ENCODE measurements around the gene EML4. TPM values are rescaled to one million over a fixed set of nuclear protein-coding genes. Genes with fewer than 3 reads are reported as not detected.

Gene EML4
- total RNA-seq, 1 donor from 2014 or later, result 7.9 TPM

GRCh38 chr2:42135381-42136312 lies 33.5 kb upstream of the EML4 start:
- intact Hi-C loops (cut with DNase I), result no loop called here

GRCh38 chr2:42136782-42137124 lies 32.4 kb upstream of the EML4 start:
- no peak for DNase-seq (ENCODE audit: low spot score)
- intact Hi-C loops (cut with DNase I), result no loop called here

More at GRCh38 chr2:42135381-42136312, 33.5 kb upstream of the EML4 start:
- no peak for DNase-seq (ENCODE audit: low spot score)

GRCh38 chr2:42137125-42137841 lies 31.9 kb upstream of the EML4 start:
- intact Hi-C loops (cut with DNase I), result no loop called here
- DNase-seq (ENCODE audit: low spot score), result no peak

- intact Hi-C loops (cut with DNase I), result no loop called here
- DNase-seq (ENCODE audit: low spot score), result no peak
Observed at GRCh38 chr2:42138163-42139015, 30.8 kb upstream of the EML4 start.

DNA sequence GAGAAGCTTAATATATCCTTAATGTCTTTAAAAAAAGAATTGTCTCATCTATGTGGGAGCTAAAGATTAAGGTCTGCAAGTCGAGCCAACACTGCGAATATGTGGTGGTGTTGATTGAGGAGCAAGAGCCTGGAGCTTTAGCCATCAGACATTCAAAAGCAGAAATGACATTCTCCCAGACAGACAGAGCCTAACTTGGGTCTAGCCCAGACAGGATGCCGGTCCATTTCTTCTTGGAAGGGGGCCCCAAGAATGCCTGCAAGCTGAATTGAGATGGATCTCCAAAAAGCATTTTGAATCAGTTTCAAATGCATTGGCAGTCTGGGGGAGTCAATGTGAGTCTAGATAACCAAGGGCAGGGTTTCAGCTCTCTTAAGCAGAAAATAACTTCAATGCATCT lies 30.1 kb upstream of the EML4 start:
- intact Hi-C loops (cut with DNase I), result no loop called here
- DNase-seq (ENCODE audit: low spot score), result no peak

DNA sequence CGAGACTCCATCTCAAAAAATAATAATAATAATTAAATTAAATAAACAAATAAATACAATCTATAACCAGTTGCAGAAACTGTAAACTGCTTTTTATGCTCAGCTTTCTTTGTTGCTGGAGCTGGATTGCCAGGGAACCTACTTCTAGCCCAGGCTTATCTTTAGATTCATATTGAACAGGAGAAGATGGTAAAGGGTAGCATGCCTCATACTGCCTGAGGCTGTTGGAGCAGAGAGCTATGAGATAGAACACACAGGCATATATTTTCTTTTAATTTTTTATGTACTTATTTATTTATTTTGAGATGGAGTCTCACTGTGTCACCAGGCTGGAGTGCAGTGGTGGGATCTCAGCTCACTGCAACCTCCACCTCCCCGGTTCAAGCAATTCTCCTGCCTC lies 28.7 kb upstream of the EML4 start:
- no peak for DNase-seq (ENCODE audit: low spot score)
- intact Hi-C loops (cut with DNase I), result loop anchor here (2.0 kb wide), 1 partner anchor 40 kb away; no protein-coding TSS in a partner anchor

GRCh38 chr2:42141687-42142546 lies 27.2 kb upstream of the EML4 start:
- intact Hi-C loops (cut with DNase I), result loop anchor here (2.0 kb wide), 1 partner anchor 41 kb away; no protein-coding TSS in a partner anchor
- DNase-seq (ENCODE audit: low spot score), result peak; percentile 90

GRCh38 chr2:42142547-42143184 lies 26.5 kb upstream of the EML4 start:
- no peak for DNase-seq (ENCODE audit: low spot score)
- intact Hi-C loops (cut with DNase I), result no loop called here

DNA sequence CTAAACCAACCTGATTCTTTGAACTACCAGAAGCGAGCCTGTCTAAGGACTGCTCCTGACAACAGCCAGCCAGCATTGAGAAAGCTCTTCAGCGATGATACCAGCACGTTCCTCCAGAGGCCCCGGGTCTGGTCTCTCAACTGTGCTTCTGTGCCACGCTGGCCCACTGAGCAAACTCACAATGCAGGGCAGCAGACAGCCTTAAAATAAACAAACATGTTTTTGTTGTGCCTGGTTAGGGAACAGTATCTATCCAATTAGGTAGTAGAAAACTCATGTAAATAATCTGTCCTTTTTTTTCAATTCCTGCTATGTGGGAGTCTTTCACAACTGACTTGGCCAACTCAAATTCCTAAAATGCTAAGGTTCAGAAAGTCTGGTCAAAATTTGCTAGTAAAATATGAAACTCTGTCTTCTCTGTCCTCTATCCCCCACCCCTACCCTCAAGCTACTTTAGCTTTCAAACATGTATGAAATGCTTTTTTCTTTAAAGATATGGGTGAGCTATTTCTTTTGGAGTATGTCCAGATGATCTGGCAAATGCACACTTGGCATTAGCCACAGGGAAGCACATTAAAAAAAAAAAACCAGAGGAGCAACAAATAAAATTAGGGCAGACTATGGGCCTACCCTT lies 21.4 kb upstream of the EML4 start:
- intact Hi-C loops (cut with DNase I), result no loop called here
- DNase-seq (ENCODE audit: low spot score), result no peak

- intact Hi-C loops (cut with DNase I), result no loop called here
- no peak for DNase-seq (ENCODE audit: low spot score)
Observed at GRCh38 chr2:42150159-42150558, 19.0 kb upstream of the EML4 start.

DNA sequence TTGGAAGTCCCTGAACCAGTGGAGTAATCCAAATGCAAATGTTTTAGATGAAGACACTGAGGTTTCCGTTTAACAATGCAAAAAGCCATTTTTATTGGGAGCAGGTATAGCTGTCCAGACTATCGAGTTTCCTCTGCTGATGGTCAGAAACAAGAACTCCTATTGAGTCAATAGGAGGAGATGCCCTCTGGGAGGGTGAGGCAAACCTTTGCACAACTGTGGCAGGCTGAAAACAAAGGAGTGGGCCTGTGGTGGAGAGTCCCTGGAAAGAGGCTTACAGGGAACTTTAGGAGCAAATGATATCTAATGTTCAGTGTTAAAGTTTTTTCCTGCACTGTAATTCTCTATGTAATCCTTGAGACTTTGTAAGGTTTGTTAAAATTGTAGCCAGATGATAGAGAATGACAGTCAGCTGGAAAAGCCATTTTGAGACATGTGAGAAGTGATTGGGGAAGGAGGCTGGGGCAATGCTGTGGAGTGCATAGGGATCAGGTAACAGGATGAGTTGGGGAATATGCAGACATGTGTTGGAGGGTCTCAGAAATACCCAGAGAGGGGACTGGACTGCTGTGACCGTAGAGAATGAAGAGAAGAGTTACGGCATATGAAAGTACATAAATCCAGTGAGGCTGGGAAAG lies 15.1 kb upstream of the EML4 start:
- DNase-seq (ENCODE audit: low spot score), result no peak
- intact Hi-C loops (cut with DNase I), result no loop called here

- no peak for DNase-seq (ENCODE audit: low spot score)
- intact Hi-C loops (cut with DNase I), result no loop called here
Observed at GRCh38 chr2:42156721-42157120, 12.4 kb upstream of the EML4 start.

DNA sequence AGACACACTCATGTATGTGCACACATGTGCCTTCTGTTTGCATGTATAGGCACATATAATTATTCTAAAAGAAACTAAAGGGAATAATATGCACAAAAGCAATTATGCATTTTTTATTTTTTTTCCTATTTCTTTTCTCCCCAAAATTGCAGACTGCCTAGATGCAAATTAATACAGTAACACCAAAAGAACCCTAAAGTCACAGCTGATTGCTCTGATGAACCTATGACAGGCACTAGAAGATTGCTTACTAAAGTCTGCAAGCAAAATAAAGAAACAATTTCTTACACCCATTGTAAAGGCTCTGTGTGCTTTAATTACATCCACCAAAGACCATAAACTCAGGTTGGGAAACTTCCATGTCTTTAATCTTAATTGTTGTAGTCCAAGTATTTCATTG lies 7.7 kb upstream of the EML4 start:
- intact Hi-C loops (cut with DNase I), result no loop called here

DNA sequence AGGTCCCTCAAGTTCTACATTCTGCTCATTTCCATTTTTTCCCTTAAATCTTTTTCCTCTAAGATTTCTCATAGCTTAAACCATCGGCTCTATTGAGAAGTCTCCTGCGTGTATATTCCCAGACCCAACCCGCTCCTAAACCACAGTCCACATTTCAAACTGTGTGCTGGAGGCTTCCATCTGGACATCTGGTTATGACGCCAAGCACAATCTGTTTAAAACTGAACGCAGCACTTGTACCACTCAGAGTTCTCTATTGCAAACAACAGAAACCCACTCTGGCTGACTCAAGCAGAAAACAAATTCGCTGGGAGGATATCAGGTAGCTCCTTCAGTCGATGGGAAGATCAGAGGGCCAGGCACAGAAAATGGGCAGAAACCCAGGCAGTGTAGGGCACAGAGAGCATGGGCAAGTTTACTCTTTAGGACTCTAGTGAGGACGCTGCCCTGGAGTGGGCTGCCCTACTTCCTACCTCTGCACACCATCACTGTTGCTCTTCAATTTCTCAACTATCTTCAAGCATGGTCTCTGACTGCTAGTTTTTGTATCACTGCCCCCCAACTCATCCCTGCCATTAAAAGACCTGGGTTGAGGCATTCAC lies 5.6 kb upstream of the EML4 start:
- intact Hi-C loops (cut with DNase I), result no loop called here
- no peak for DNase-seq (ENCODE audit: low spot score)

More for the DNA sequence above, 7.7 kb upstream of the EML4 start:
- DNase-seq (ENCODE audit: low spot score), result no peak

DNA sequence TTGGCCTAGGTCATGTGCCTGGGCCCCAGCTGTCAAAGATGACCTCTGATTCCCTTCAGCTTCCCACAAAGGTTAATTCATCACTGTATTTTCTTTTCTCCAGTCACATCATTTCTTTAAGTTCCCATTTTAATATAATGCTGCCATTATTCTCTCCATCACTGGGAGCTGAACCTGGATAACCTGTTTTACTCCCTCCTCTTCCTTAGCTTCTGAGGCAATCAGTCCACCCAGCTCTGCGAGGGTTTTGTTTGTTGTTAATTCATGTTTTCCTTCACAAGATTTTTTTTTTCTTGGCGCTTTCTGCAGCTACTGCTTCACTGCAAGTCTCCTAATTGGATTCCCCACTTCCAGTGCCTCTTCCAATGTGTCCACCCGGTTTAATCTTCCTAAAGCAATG lies 5.1 kb upstream of the EML4 start:
- no peak for DNase-seq (ENCODE audit: low spot score)
- intact Hi-C loops (cut with DNase I), result no loop called here

DNA sequence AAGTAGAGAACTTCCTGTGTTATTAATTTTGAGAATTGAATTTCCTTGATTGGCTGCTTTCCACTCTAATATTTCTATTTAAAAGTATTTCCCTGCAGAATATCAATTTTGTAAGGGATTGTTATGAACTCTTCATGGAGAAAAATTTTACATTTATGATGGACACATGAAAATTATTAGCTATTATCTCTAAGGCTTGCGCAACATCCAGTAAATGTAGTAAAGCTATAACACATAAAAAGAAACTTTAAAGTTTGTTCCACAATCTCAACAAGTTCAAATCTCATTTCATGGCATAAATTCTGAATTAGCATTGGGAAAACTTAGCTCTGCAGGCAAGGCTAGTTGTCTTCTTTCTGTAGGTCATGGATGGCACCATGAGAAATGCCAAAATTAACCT lies 4.2 kb upstream of the EML4 start:
- DNase-seq (ENCODE audit: low spot score), result no peak
- intact Hi-C loops (cut with DNase I), result no loop called here

DNA sequence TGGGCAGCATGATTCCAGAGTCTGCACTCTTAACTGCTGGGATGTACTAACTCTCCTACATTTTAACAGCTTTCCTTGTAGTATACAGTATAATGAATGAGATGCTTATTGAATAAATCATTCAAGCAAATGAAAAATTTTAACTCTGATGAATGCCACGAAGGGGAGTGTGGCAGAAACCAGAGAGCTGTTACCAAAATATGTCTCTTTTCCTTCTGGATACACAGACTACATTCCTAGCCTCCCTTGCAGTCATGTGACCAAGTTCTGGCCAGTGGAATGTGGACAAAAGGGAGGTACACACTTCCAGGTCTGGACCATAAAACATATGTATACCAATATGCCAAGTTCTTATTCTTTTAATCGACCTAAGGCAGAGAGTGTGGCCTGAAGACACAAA lies 1.7 kb upstream of the EML4 start:
- intact Hi-C loops (cut with DNase I), result no loop called here
- DNase-seq (ENCODE audit: low spot score), result no peak
